ENCODE results near the gene CXCR6.

CXCR6 gene

GRCh38 chr3:45951946-45952345, 8.7 kb downstream of the CXCR6 start:
- peaks cover 0 to 97% of the 10 kb centered on the region in 2 experiments; a peak in 2 of 3 replicates for H3K36me3 ChIP-seq (ENCODE audit: control insufficient read depth in 2 of 2, insufficient read depth in 1 of 2, low read length in 2 of 2)
- no peak for TF ChIP-seq ZNF544 (tag by site-specific recombination; IDR thresholded peaks at IDR 0.05)
- no peak for TF ChIP-seq GFI1B (tag by site-specific recombination; IDR thresholded peaks at IDR 0.05)
- no peak for TF ChIP-seq ZNF488 (tag by site-specific recombination; IDR thresholded peaks at IDR 0.05)
- no peak for TF ChIP-seq ZNF121 (tag by site-specific recombination; IDR thresholded peaks at IDR 0.05)
- TF ChIP-seq SCRT1 (tag by site-specific recombination; IDR thresholded peaks at IDR 0.05; ENCODE audit: borderline replicate concordance) = no peak
- no peak for TF ChIP-seq ZNF239 (tag by site-specific recombination; IDR thresholded peaks at IDR 0.05)
- CTCF ChIA-PET = interaction anchor here (1.1 kb wide), 1 partner anchor 127 kb away, joined by 5 read pairs; no protein-coding TSS in a partner anchor

GRCh38 chr3:45952456-45952855, 9.2 kb downstream of the CXCR6 start:
- TF ChIP-seq ZNF211 (tag by site-specific recombination; IDR thresholded peaks at IDR 0.05; ENCODE audit: low read depth) (no peak), ZFP37 (tag by site-specific recombination; IDR thresholded peaks at IDR 0.05) (no peak), ZNF112 (tag by site-specific recombination; IDR thresholded peaks at IDR 0.05) (no peak), PATZ1 (tag by site-specific recombination; IDR thresholded peaks at IDR 0.05) (no peak), ZNF521 (tag by site-specific recombination; IDR thresholded peaks at IDR 0.05) (no peak)
- Histone ChIP-seq H3K4me3 (ENCODE audit: low read depth, low read length) (no peak overlapping the region), H3K27ac (ENCODE audit: extremely low read depth, low read depth, low read length) (no peak overlapping the region), H3K36me3 (ENCODE audit: control insufficient read depth in 2 of 2, insufficient read depth in 1 of 2, low read length in 2 of 2) (peaks cover 4 to 96% of the 10 kb centered on the region in 2 experiments; a peak in 2 of 3 replicates), H3K4me1 (ENCODE audit: control insufficient read depth, insufficient read depth, low read length) (no peaks in the 10 kb centered on the region), H3K9me3 (ENCODE audit: control insufficient read depth, insufficient read depth, low read depth, low read length) (no peaks in the 10 kb centered on the region)
- CTCF ChIA-PET = interaction anchor here (1.0 kb wide), 1 partner anchor 426 kb away, joined by 6 read pairs; no protein-coding TSS in a partner anchor
- POLR2A ChIA-PET = no interaction called here

More at GRCh38 chr3:45951946-45952345, 8.7 kb downstream of the CXCR6 start:
- POLR2A ChIA-PET = no interaction called here
- H3K27ac ChIP-seq (ENCODE audit: extremely low read depth, low read depth, low read length) = no peak overlapping the region
- no peak overlapping the region for H3K4me3 ChIP-seq (ENCODE audit: low read depth, low read length)
- H3K9me3 ChIP-seq (ENCODE audit: control insufficient read depth, insufficient read depth, low read depth, low read length) = no peaks in the 10 kb centered on the region
- H3K4me1 ChIP-seq (ENCODE audit: control insufficient read depth, insufficient read depth, low read length) = no peaks in the 10 kb centered on the region

- no peak overlapping the region for H3K27ac ChIP-seq (ENCODE audit: extremely low read depth, low read depth, low read length)
- H3K4me3 ChIP-seq (ENCODE audit: low read depth, low read length) = no peak overlapping the region
- H3K9me3 ChIP-seq (ENCODE audit: control insufficient read depth, insufficient read depth, low read depth, low read length) = no peaks in the 10 kb centered on the region
- H3K4me1 ChIP-seq (ENCODE audit: control insufficient read depth, insufficient read depth, low read length) = no peaks in the 10 kb centered on the region
- CTCF ChIA-PET = interaction anchor here (0.7 to 1.0 kb wide), 2 partner anchors 293 to 425 kb away, joined by 4 to 6 read pairs; no protein-coding TSS in a partner anchor
- peaks cover 4 to 96% of the 10 kb centered on the region in 2 experiments; a peak in 2 of 3 replicates for H3K36me3 ChIP-seq (ENCODE audit: control insufficient read depth in 2 of 2, insufficient read depth in 1 of 2, low read length in 2 of 2)
- TF ChIP-seq ZNF837 (tag by site-specific recombination; IDR thresholded peaks at IDR 0.05) = no peak
- no peak for TF ChIP-seq ZNF792 (tag by site-specific recombination; IDR thresholded peaks at IDR 0.05)
- POLR2A ChIA-PET = no interaction called here
Measured at GRCh38 chr3:45953536-45953935, 10.3 kb downstream of the CXCR6 start.

- TF ChIP-seq MYNN (tag by site-specific recombination; IDR thresholded peaks at IDR 0.05; ENCODE audit: borderline replicate concordance) (no peak), GLIS1 (tag by site-specific recombination; IDR thresholded peaks at IDR 0.05) (no peak), ZFP69B (tag by site-specific recombination; IDR thresholded peaks at IDR 0.05) (no peak), ZNF112 (tag by site-specific recombination; IDR thresholded peaks at IDR 0.05) (no peak), PBX3 (CRISPR knock-in tag; IDR thresholded peaks at IDR 0.05) (no peak)
- no peak overlapping the region for H3K27ac ChIP-seq (ENCODE audit: extremely low read depth, low read depth, low read length)
- H3K9me3 ChIP-seq (ENCODE audit: control insufficient read depth, insufficient read depth, low read depth, low read length) = no peaks in the 10 kb centered on the region
- H3K36me3 ChIP-seq (ENCODE audit: control insufficient read depth in 2 of 2, insufficient read depth in 1 of 2, low read length in 2 of 2) = peaks cover 4 to 96% of the 10 kb centered on the region in 2 experiments; a peak in 2 of 3 replicates
- POLR2A ChIA-PET = no interaction called here
- no peak overlapping the region for H3K4me3 ChIP-seq (ENCODE audit: low read depth, low read length)
- CTCF ChIA-PET = no interaction called here
- H3K4me1 ChIP-seq (ENCODE audit: control insufficient read depth, insufficient read depth, low read length) = no peaks in the 10 kb centered on the region
Measured at GRCh38 chr3:45954306-45954705, 11.0 kb downstream of the CXCR6 start.
